IMR-90 (cell line): ENCODE data around the gene JAKMIP1. TPM values are rescaled to one million over a fixed set of nuclear protein-coding genes. Genes with fewer than 3 reads are reported as not detected.

Source experiments
- ATAC-seq: fragments of 200-7000 bp; cut with Tn5 transposase; 2 replicates; pipeline ENCODE4 v1.9.1; 2020; ENCODE audit warnings: low read depth, mild to moderate bottlenecking, moderate library complexity
- BruUV-seq: library from RNA; stranded (reverse); fragments of 400-500 nt; replicated peaks from 2 replicates; lab custom pipeline; 2021; lab: Mats Ljungman, UMichigan
- CTCF ChIA-PET: fragments of 300-600 bp; formaldehyde crosslinking; extraction: SDS; loops from one replicate; lab custom pipeline; 2021; ENCODE audit warnings: antibody characterized with exemption; lab: Yijun Ruan, JAX
- POLR2A ChIA-PET: fragments of 300-600 bp; sonication (Branson Sonifier 250); formaldehyde crosslinking; loops from one replicate; lab custom pipeline; 2022; ENCODE audit warnings: antibody characterized with exemption; ENCODE audit not compliant: unreplicated experiment; lab: Charles Lee
- DNase-seq: peaks from one replicate; pipeline ENCODE4 v3.0.0; 2013
- H2AFZ ChIP-seq: replicated peaks from 2 replicates; pipeline ENCODE3; 2013; ENCODE audit warnings: low read length, mild to moderate bottlenecking; ENCODE audit not compliant: poor library complexity
- H2AK5ac ChIP-seq: 2 replicates; pipeline ENCODE4 v1.6.1; 2013; ENCODE audit warnings: low read depth, low read length, inconsistent platforms
- H2AK9ac ChIP-seq: replicated peaks from 2 replicates; pipeline ENCODE3; 2013; ENCODE audit warnings: mild to moderate bottlenecking, low read depth, low read length, moderate library complexity; ENCODE audit not compliant: poor library complexity
- H2BK120ac ChIP-seq: 2 replicates; pipeline ENCODE4 v1.6.1; 2013; ENCODE audit warnings: low read depth, low read length, inconsistent platforms
- H2BK15ac ChIP-seq: 3 replicates; pipeline ENCODE4 v1.6.1; 2013; ENCODE audit warnings: low read depth, low read length, inconsistent platforms
- H2BK20ac ChIP-seq: 2 replicates; pipeline ENCODE4 v1.6.1; 2013; ENCODE audit warnings: low read depth, mild to moderate bottlenecking, inconsistent platforms, low read length, moderate library complexity
- H2BK5ac ChIP-seq: 2 replicates; pipeline ENCODE4 v1.6.1; 2013; ENCODE audit warnings: mild to moderate bottlenecking, low read depth, low read length, inconsistent platforms; ENCODE audit not compliant: poor library complexity, severe bottlenecking
- H3K14ac ChIP-seq: replicated peaks from 2 replicates; pipeline ENCODE4 v1.6.1; 2013; ENCODE audit warnings: low read depth, low read length, inconsistent platforms
- H3K18ac ChIP-seq: 2 replicates; pipeline ENCODE4 v1.6.1; 2013; ENCODE audit warnings: low read depth, low read length, control low read depth
- H3K23ac ChIP-seq: 2 replicates; pipeline ENCODE4 v1.6.1; 2013; ENCODE audit warnings: low read depth, low read length, inconsistent platforms
- H3K27ac ChIP-seq: 2 replicates; pipeline ENCODE4 v1.5.1; 2013; ENCODE audit warnings: mild to moderate bottlenecking, control low read depth, low read length; ENCODE audit not compliant: insufficient read depth
- H3K27me3 ChIP-seq: 2 replicates; pipeline ENCODE4 v1.6.1; 2013; ENCODE audit warnings: low read length; ENCODE audit not compliant: control insufficient read depth, insufficient read depth
- H3K36me3 ChIP-seq: 2 replicates; pipeline ENCODE4 v1.6.1; 2013; ENCODE audit warnings: low read length, mixed read lengths; ENCODE audit not compliant: control insufficient read depth, insufficient read depth
- H3K4ac ChIP-seq: 2 replicates; pipeline ENCODE4 v1.6.1; 2013; ENCODE audit warnings: low read depth, low read length, inconsistent platforms
- H3K4me1 ChIP-seq: 2 replicates; pipeline ENCODE4 v1.6.1; 2013; ENCODE audit warnings: low read length, mixed read lengths; ENCODE audit not compliant: control insufficient read depth, insufficient read depth
- H3K4me2 ChIP-seq: 2 replicates; pipeline ENCODE4 v1.6.1; 2013; ENCODE audit warnings: low read depth, mild to moderate bottlenecking, control low read depth, low read length, moderate library complexity
- H3K4me3 ChIP-seq: 2 replicates; pipeline ENCODE4 v1.5.1; 2013; ENCODE audit warnings: low read depth, mild to moderate bottlenecking, control low read depth, low read length, moderate library complexity; ENCODE audit not compliant: insufficient read depth
- H3K56ac ChIP-seq: 2 replicates; pipeline ENCODE4 v1.6.1; 2013; ENCODE audit warnings: low read length, inconsistent platforms; ENCODE audit not compliant: insufficient read depth; ENCODE audit errors: extremely low read depth
- H3K79me1 ChIP-seq, 2 experiments: 2 replicates each; pipeline ENCODE4 v1.6.1; 2013; ENCODE audit warnings: low read length in 2 of 2, inconsistent platforms in 1 of 2, low read depth in 1 of 2
- H3K9ac ChIP-seq: 2 replicates; pipeline ENCODE4 v1.6.1; 2013; ENCODE audit warnings: low read depth, low read length, control low read depth
- H3K9me1 ChIP-seq: 2 replicates; pipeline ENCODE4 v1.6.1; 2013; ENCODE audit warnings: low read length, inconsistent platforms; ENCODE audit not compliant: insufficient read depth
- H3K9me3 ChIP-seq: 2 replicates; pipeline ENCODE4 v1.6.1; 2013; ENCODE audit warnings: low read length; ENCODE audit not compliant: control insufficient read depth, insufficient read depth
- H4K20me1 ChIP-seq: 2 replicates; pipeline ENCODE4 v1.6.1; 2013; ENCODE audit warnings: low read length, inconsistent platforms; ENCODE audit not compliant: insufficient read depth
- H4K5ac ChIP-seq: 2 replicates; pipeline ENCODE4 v1.6.1; 2013; ENCODE audit warnings: mild to moderate bottlenecking, low read depth, low read length, control low read depth
- H4K8ac ChIP-seq, 2 experiments: 2 replicates each; pipeline ENCODE4 v1.6.1; 2013; ENCODE audit warnings: low read depth in 2 of 2, low read length in 2 of 2, control low read depth in 1 of 2, inconsistent platforms in 1 of 2
- H4K91ac ChIP-seq: 2 replicates; pipeline ENCODE4 v1.6.1; 2013; ENCODE audit warnings: low read depth, low read length, inconsistent platforms; ENCODE audit not compliant: insufficient read depth
- CHD1 ChIP-seq: IDR thresholded peaks from 2 replicates; pipeline ENCODE4 v1.6.1; 2012; ENCODE audit warnings: low read depth, low read length, improper control_type of control experiment
- FOS ChIP-seq: fragments of 150-350 bp; IDR thresholded peaks from 2 replicates; pipeline ENCODE4 v1.6.1; 2016; ENCODE audit warnings: low read depth, low read length
- MAZ ChIP-seq: IDR thresholded peaks from 2 replicates; pipeline ENCODE4 v1.6.1; 2012; ENCODE audit warnings: low read depth, mild to moderate bottlenecking, low read length, improper control_type of control experiment, moderate library complexity, borderline replicate concordance
- MXI1 ChIP-seq: IDR thresholded peaks from 2 replicates; pipeline ENCODE4 v1.6.1; 2012; ENCODE audit warnings: low read depth, mild to moderate bottlenecking, low read length, moderate library complexity, borderline replicate concordance
- POLR2A ChIP-seq: IDR thresholded peaks from 2 replicates; pipeline ENCODE4 v1.6.1; 2012; ENCODE audit warnings: mild to moderate bottlenecking, low read depth, low read length
- RAD21 ChIP-seq: IDR thresholded peaks from 2 replicates; pipeline ENCODE4 v1.6.1; 2012; ENCODE audit warnings: low read length, improper control_type of control experiment
- WGBS, 2 experiments: methylation state at CpG; one replicate each; pipeline versions ENCODE4 v1.1.5 to v1.1.7; 2013; ENCODE audit warnings: missing lambda C conversion rate in 2 of 2; ENCODE audit not compliant: insufficient read length in 1 of 2; ENCODE audit errors: extremely low coverage in 2 of 2; 5-methylcytosine and 5-hydroxymethylcytosine counted together
- dilution Hi-C: fragments of 300-500 bp; cut with HindIII; formaldehyde crosslinking; loops from one replicate; pipeline ENCODE4 v1.14.3; 2018; ENCODE audit warnings: low sequenced_read_pairs; ENCODE audit not compliant: unreplicated experiment
- in situ Hi-C: fragments of 300-500 bp; cut with MboI; formaldehyde crosslinking; loops from 3 replicates; pipeline ENCODE4 v1.14.3; 2019; ENCODE audit warnings: low sequenced_read_pairs, inconsistent platforms, mixed read lengths
- intact Hi-C: fragments of 100-400 bp; cut with micrococcal nuclease; formaldehyde crosslinking; loops from 2 replicates; pipeline ENCODE4 v1.10.0; 2022
- polyA plus RNA-seq, 3 experiments: library from polyadenylated mRNA; depleted of rRNA; stranded (reverse); fragments of >200 nt; gene quantifications; 2 replicates each; pipeline ENCODE4 v1.2.3, GENCODE V29; 2012; ENCODE audit warnings: low replicate concordance in 1 of 3
- total RNA-seq: library from RNA; depleted of rRNA; stranded (reverse); fragments of >200 nt; gene quantifications from 2 replicates; pipeline ENCODE4 v1.2.3, GENCODE V29; 2012

Gene JAKMIP1
- total and polyA plus RNA-seq, 2 of the 4 experiments (the other 2 are of a cell fraction): not detected

DNA sequence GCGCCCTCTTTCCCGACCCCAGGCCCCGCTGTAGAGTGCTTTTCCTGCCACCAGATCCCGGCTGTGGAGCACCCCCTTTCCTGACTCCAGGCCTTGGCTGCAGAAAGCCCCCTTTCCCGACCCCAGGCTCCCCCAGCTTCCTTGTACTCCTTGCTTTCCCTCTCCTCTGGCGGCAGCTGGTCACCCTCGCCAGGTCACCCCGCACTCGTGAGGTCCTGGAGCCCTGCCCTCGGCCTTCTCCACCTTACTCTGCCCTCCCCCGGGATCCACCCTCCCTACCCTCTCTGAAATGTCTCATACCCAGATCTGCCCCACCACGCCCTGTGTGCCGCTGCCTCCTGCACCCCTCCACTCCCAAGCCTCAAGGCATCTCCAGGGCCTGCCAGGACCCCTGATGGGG is 157.2 kb downstream of the JAKMIP1 start:
- ATAC-seq: no peak
- no peak overlapping the region for H2BK5ac ChIP-seq
- peaks cover 2% of the 10 kb centered on the region; the same call in 1 of the 2 replicates for H3K9me3 ChIP-seq
- H3K23ac ChIP-seq: no peak overlapping the region
- intact Hi-C loops (no loop called here), in situ Hi-C loops (loop anchor here (25.0 kb wide), 2 partner anchors 94 to 394 kb away; no protein-coding TSS in a partner anchor), dilution Hi-C loops (no loop called here)
- H4K91ac ChIP-seq: no peak overlapping the region
- H2BK15ac ChIP-seq: no peak overlapping the region
- no peaks in the 10 kb centered on the region for H3K79me1 ChIP-seq
- H2BK120ac ChIP-seq: no peak overlapping the region
- no peak overlapping the region for H4K5ac ChIP-seq
- no peak overlapping the region for H3K4me2 ChIP-seq
- H2AK5ac ChIP-seq: no peak overlapping the region
- TF ChIP-seq FOS (no peak), RAD21 (no peak), MAZ (no peak), POLR2A (no peak), CHD1 (no peak), MXI1 (no peak)
- CTCF ChIA-PET: no interaction called here
- H3K4me3 ChIP-seq: no peak overlapping the region
- H3K4ac ChIP-seq: no peak overlapping the region
- H3K9me1 ChIP-seq: no peaks in the 10 kb centered on the region
- H3K9ac ChIP-seq: no peak overlapping the region
- H2BK20ac ChIP-seq: no peak overlapping the region
- H2AFZ ChIP-seq: no peak overlapping the region
- no peak overlapping the region for H3K27ac ChIP-seq
- POLR2A ChIA-PET: no interaction called here
- H3K18ac ChIP-seq: no peak overlapping the region
- H3K27me3 ChIP-seq: no peaks in the 10 kb centered on the region
- no peaks in the 10 kb centered on the region for H4K20me1 ChIP-seq
- no peak overlapping the region for H3K14ac ChIP-seq
- no peak overlapping the region for H4K8ac ChIP-seq
- no peak overlapping the region for H3K56ac ChIP-seq
- H2AK9ac ChIP-seq: no peak overlapping the region
- H3K36me3 ChIP-seq: no peaks in the 10 kb centered on the region
- H3K4me1 ChIP-seq: no peaks in the 10 kb centered on the region
- no peak for DNase-seq
- WGBS, 2 experiments: 53% methylated on average over 9 of the region's 13 CpGs; no CpG with 5 or more reads in 1 of the 2 experiments
- BruUV-seq: no TSS peak
